OCI-LY1 (cell line): ENCODE results near the gene SLC6A9.

Experiments used
- CTCF ChIP-seq: fragments of 200-600 bp; sonication (generic), shearing (Covaris generic); IDR thresholded peaks from 2 replicates; pipeline ENCODE4 v1.5.1; 2017; ENCODE audit warnings: mild to moderate bottlenecking, antibody characterized with exemption, low read length, moderate library complexity, mixed read lengths
- EZH2 ChIP-seq: fragments of 200-600 bp; sonication (generic), shearing (Covaris generic); IDR thresholded peaks from 2 replicates; pipeline ENCODE4 v1.8.0; 2017; ENCODE audit warnings: borderline replicate concordance, mixed run types, mild to moderate bottlenecking, antibody characterized with exemption, low read length, moderate library complexity, mixed read lengths

GRCh38 chr1:43958351-43959255 lies 72.7 kb downstream of the SLC6A9 start:
- TF ChIP-seq CTCF: no peak
- TF ChIP-seq EZH2: no peak
